Activated naive CD8-positive, alpha-beta T cell treated with anti-CD3 and anti-CD28 coated beads, Interleukin-2, amount 50 U/mL, for 16 hours (primary cell): ENCODE results near the gene THOC6.
"Not testable (repeated sequence)": the region's sequence is repeated elsewhere in the genome, so short reads cannot be mapped to it uniquely, and the experiment has no call there.

Experiments used
- DNase-seq: peaks from one replicate; pipeline ENCODE4 v3.0.0-alpha.2; 2020; ENCODE audit warnings: low read depth, low spot score

Gene THOC6

DNA sequence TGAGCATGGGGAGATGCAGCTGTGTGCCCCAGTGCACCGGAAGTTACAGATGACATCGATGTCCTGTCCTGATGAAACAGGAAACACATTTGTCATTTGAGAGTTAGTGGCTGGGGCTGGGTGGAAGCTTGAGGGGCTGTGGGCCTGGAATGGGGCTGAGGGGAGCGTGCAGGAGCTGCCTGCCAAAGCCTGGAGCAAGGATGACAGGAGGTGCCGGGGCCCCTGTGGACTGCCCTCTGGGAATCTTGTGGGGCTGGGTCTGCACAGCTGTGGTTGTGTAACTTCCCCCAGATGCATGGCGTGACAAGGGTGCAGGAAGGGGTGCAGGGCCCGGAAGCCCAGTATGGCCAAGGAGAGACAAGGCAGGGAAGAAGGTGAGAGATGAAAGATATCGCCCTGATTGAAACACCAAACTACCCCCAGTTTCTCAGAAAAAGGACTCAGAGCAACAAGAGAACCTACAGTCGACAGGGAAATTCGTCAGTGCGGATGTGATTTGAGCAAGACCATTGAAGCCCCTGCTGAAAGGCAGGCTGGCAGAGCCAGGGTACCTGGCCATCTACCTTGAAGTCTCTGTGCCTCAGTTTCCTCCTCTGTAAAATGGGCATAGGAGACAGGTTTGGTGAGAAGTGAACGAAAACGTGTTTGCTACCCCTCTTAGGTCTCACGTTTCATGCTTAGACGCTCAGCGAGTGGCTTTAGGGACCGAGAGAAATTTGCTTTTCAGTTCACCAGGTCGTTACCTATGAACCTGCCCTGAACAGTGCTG, 31.3 kb downstream of the THOC6 start:
- no peak for DNase-seq

DNA sequence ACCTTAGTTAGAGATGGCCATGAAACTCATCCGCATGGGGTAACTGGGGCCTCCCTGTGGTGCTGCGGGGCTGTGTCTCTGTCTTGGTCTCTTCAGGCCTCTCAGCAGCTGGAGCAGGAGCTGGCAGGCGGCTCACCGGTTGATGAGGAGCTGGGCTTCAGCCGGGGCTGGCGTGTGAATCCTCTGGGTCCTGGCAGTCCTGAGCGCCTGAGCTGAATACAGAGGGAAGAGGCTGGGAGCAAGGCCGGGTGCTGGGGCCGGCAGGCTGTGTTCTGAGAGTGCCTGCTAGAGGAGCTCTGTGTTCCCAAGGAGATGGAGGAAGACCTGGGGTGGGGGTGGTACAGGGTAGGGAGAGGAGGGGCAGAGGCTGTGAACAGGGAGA, 31.9 kb downstream of the THOC6 start:
- DNase-seq, result not testable (repeated sequence)

DNA sequence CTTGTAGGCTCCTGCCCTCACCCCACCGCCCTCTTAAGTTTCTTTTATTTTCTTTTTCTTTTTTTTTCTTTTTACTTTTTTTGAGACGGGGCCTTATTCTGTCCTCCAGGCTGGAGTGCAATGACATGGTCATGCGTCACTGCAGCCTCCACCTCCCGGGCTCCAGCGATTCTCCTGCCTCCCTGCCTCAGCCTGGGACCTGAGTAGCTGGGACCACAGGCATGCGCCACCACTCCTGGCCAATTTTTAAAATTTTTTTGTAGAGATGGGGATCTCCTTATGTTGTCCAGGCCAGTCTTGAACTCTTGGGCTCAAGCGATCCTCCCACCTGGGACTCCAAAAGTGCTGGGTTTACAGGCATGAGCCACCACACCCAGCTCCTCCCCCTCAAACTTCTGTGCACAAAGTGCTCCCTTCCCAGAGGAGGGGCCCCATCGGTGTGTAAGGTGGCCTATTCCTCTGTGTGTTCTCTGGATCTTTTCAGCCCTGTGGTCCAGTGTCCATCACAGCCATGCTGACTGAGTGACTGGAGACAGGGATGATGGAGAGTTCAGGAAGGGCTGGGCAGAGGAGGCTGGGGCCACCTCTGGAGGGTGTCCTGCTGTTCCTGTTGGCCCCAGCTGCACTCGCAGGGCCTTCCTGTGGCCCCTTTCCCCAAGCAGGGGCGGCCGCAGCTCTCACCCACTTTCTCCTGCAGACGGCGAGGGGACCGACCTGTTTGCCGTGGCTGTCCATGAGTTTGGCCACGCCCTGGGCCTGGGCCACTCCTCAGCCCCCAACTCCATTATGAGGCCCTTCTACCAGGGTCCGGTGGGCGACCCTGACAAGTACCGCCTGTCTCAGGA, 32.7 kb downstream of the THOC6 start:
- DNase-seq, result no peak

DNA sequence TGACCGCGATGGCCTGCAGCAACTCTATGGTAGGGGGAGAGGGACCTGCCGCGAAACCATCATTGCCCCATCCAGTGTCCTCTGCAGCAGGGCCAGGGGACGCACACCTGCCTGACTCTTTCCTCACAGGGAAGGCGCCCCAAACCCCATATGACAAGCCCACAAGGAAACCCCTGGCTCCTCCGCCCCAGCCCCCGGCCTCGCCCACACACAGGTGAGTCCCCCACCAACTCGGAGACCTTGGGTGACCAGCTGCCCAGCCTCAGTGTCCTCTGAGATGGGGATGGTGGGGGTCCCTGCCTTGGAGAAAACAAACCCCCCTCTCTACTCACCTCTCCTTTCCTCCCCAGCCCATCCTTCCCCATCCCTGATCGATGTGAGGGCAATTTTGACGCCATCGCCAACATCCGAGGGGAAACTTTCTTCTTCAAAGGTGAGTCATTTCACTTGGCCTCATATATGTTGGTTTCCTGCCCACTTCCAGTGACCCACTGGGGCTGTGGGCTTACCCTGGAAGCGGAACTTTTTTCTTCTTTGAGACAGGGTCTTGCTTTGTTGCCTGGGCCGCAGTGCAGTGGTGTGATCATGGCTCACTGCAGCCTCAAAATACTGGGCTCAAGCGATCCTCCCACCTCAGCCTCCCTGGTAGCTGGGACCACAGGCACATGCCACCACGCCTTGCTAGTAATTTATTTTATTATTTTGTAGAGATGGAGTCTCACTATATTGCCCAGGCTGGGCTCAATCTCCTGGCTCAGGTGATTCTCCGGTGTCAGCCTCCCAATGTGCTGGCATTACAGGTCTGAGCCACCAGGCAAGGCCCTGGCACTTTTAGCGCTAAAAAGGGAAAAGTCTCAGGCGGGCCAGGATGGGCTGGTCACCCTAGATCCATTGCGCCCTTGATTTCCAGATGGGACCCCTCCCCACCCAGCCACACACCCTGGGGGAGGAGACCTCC, 33.6 kb downstream of the THOC6 start:
- no peak for DNase-seq

DNA sequence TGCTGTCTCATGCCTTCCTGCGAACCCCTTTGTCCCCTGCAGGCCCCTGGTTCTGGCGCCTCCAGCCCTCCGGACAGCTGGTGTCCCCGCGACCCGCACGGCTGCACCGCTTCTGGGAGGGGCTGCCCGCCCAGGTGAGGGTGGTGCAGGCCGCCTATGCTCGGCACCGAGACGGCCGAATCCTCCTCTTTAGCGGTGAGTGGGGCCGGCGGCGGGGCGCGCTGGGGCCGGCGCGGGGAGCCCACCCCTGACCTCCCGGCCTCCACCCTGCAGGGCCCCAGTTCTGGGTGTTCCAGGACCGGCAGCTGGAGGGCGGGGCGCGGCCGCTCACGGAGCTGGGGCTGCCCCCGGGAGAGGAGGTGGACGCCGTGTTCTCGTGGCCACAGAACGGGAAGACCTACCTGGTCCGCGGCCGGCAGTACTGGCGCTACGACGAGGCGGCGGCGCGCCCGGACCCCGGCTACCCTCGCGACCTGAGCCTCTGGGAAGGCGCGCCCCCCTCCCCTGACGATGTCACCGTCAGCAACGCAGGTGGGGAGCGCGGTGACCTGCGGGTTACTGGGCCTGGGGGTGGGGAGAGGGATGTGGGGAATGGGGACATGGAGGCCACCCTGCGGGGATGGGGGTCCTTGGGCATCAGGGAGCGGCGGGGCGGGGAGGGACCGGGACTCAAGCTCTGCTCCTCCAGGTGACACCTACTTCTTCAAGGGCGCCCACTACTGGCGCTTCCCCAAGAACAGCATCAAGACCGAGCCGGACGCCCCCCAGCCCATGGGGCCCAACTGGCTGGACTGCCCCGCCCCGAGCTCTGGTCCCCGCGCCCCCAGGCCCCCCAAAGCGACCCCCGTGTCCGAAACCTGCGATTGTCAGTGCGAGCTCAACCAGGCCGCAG, 34.5 kb downstream of the THOC6 start:
- DNase-seq, result no peak

DNA sequence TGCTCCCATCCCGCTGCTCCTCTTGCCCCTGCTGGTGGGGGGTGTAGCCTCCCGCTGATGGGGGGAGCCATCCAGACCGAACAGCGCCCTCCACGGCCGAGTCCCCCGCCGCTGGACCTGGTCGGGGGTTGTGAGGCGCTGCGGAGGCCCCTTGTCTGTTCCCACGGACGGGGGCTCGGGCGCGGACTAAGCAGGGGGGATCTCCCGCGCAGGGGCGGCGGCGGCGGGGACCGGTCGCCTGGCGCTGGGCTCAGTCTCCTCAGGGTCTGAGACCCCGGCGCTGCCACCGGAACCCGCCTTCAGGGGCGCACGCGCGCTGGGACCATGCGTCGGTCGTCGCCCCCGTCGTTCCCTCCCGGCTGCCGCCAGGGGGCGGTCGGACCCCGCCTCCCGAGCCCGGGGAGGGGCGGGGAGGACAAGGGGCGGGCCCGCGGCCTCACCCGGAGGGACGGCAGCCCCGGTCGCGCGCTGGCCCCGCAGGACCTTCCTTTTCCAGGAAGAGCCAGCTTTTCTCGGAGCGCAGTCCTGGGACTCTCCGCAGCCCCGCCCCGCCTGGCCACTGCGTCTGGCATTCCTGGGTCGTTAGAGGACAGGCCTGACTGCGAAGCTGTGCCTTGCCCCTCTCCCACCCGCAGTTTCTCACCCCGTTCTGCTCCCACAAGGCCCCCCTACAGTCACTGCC, 35.3 kb downstream of the THOC6 start:
- DNase-seq, result peak; percentile 76

DNA sequence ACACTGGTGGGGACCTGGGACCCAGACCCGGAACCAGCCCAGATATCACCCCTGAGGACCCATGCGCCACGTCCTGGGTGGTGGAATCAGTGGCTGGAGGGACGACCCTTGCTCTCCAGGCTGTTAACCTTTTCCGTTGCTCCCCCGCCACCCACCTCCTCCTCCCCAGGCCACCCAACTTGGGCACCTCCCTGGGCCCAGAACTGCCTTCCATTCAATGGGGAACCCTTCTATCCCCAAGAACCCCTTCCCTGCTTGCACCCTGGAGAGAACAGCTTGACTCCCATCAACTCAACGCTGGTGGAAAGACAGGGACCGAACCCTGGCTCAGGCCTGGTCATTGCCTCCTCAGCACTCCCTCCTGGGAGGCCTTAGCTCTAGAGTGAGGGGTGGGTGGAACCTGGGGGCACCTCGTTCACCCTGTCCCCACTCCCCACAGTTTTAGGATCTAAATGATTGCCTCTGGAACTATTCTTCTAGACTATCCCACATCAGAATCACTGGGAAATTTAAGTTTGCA, 35.9 kb downstream of the THOC6 start:
- no peak for DNase-seq

DNA sequence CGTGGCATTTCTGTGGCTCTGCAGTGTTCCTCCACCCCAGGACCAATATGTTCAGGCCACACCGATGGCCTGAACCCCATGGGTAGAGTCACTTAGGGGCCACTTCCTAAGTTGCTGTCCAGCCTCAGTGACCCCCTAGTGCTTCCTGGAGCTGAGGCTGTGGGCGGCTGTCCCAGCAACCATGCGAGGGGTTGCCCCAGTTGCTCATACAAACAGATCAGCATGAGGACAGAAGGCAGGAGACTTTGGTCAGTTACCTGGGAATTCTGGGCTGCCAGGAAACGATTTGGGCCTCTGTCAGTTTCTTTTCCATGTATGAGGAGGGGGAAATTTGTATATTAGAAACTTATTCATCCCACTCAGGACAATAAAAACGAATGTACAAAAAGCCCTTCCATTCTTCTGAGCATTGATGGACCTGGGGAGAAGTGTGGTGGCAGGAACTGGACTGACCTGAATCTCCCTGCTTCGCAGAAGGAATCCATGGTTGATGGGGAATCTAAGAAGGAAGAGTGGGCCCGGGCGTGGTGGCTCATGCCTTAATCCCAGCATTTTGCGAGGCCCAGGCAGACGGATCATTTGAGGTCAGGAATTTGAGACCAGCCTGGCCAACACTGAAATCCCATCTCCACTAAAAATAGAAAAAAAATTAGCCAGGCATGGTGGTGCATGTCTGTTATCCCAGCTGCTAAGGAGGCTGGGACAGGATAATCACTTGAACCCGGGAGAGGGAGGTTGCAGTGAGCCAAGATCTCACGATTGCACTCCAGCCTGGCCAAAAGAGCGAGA, 36.7 kb downstream of the THOC6 start:
- no peak for DNase-seq

DNA sequence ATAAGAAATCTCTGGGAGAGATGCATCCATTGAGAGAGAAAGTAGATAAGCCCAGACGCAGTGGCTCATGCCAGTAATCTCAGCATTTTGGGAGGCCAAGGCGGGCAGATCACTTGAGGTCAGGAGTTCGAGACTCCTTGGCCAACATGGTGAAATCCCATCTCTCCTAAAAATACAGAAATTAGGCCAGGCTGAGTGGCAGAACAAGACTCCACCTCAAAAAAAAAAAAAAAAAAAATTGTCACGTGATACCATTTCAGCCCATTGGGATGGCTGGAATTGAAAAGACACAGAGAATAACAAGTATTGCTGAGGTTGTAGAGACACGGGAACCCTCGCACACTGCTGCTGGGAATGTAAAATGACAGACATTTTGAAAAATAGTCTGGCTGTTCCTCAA, 38.7 kb downstream of the THOC6 start:
- no peak for DNase-seq

DNA sequence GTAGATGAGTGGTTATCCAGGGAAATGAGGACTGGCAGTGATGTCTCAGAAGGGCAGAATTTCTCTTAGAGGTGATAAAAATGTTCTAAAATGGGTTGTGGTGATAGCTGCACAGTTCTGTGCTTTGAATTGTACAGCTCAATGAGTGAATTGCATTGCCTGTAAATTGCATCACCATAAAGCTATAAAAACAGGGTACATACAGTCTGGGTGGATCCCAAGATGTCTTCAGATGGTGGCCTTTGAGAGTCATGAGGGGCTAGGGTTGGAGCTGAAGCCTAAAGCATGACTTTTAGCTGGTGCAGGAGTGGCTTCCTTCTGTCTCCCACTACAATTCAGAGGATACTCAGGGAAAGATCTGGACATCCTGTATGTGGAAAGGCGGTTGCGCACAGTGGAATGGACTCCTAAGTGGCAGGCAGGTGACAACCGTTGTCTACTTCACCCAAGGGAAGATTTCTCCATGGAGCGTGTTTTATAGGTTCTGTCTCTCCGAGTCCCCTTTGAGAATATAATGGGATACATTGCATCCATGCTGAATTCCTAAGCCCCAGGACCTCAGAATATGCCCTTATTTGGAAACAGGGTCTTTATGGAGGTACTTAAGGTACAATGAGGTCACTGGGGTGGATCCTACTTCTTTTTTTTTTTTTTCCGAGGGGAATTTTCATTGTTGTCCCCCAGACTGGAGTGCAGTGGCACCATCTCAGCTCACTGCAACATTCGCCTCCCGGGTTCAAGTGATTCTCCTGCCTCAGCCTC, 40.0 kb downstream of the THOC6 start:
- DNase-seq, result no peak

DNA sequence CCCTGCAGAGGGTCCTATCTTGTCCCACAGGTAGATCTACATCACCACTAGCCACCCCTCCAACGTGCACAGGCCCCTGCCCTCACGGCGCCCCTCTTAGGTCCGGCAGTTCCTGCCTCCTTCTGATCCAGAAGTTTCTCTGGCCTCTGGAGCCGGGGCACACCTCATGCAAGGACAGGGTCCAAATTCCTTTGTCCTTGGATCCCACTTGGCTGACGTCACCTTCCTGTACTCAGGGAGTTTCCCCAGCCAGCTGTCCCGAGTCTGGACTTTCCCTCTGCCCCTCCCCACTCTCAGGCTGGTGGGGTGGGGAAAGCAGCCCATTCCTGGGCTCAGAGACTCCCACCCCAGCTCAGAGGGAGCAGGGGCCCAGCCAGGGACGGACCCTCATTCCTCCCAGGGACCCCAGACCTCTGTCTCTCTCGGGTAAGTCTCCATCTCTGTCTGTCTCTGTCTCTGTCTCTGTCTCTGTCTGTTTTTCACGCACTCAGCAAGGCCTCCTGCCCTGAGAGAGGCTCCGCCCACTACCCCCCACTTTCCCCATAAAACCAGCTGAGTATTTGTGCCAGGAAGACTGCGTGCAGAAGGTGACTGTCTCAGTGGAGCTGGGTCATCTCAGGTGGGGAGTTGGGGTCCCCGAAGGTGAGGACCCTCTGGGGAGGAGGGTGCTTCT, 41.4 kb downstream of the THOC6 start, which contains the start of gene IL32:
TSS of gene IL32 (plus strand) at position 572 of the 673 bp plus-strand sequence. CDS start 172 bp downstream, outside the sequence.
- peak; percentile 43 for DNase-seq

DNA sequence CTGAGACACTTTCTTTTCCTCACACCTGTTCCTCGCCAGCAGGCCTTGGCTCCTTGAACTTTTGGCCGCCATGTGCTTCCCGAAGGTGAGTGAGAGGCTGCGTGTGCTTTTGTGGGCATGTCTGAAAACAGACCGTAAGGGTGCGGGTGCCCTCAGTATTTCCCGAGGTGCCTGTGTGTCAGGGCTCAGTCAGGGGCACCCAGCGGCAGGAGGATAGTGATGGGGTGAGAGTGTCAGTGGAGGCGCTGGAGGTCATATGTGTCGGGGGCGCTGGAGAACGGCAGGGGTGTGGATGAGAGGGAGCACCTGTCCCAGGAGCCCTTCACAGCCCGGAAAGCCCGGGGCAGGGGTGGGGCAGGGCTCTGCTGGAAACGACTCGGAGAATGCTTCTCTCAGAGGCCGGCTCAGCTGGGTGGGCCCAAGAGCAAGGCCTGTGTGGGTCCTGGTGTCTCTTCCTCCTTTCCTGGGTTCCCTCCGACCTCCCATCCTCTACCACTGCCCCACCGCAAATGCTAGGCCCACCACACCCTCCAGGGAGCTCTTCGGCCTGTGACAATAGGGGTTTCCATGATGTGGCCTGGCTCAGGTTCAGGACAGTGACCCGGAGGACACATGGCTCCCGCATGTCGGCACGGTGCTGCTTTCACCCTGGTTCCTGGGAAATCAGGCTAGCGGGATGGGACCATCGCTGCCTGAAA, 42.1 kb downstream of the THOC6 start:
- DNase-seq, result no peak

DNA sequence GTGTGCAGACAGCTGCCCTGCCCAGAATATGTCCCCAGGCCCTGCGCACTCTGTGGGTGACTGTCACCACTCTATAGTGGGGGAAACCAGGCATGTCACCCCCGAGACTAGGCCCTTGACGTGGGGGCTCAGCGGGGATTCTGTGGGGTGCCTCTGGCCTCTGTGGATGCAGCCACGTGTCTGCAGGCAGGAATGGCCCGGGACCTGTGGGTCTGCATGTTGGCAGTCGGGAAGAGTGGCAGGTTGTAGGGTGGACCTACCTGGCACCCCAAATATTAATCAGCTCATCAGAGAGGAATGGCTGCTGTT, 42.6 kb downstream of the THOC6 start:
- DNase-seq, result no peak

DNA sequence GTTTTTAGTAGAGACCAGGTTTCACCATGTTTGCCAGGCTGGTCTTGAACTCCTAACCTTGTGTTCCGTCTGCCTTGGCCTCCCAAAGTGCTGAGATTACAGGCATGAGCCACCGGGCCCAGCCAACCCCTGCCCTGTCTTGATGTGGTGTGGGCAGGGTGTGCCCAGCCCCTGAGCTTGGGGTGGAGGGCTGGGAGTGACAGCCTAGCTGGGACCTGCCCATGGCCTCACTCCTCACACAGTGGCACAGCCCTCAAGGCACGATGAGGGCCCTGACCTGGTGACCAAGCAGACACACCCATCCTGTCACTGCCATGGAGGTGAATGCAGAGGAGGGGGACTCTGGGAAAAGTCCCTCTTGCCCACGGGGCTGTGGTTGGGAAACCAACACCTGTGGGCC, 44.7 kb downstream of the THOC6 start:
- no peak for DNase-seq

DNA sequence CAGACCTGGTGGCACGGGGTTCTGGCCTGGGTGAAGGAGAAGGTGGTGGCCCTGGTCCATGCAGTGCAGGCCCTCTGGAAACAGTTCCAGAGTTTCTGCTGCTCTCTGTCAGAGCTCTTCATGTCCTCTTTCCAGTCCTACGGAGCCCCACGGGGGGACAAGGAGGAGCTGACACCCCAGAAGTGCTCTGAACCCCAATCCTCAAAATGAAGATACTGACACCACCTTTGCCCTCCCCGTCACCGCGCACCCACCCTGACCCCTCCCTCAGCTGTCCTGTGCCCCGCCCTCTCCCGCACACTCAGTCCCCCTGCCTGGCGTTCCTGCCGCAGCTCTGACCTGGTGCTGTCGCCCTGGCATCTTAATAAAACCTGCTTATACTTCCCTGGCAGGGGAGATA, 45.3 kb downstream of the THOC6 start:
- not testable (repeated sequence) for DNase-seq

DNA sequence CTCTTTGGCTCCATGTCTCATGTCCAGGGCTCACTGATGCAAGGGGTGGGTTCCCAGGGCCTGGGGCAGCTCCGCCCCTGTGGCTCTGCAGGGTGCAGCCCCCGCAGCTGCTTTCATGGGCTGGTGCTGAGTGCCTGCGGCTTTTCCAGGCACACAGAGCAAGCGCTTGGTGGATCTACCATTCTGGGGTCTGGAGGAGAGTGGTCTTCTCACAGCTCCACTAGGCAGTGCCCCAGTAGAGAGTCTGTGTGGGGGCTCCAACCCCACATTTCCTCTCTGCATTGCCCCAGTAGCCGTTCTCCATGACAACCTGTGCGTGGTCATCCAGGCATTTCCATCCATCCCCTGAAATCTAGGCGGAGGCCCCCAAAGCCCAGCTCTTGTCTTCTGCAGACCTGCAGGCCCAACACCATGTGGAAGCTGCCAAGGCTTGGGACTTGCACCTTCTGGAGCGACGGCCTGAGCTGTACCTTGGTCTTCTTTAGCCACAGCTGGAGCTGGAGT, 46.8 kb downstream of the THOC6 start:
- DNase-seq, result no peak

DNA sequence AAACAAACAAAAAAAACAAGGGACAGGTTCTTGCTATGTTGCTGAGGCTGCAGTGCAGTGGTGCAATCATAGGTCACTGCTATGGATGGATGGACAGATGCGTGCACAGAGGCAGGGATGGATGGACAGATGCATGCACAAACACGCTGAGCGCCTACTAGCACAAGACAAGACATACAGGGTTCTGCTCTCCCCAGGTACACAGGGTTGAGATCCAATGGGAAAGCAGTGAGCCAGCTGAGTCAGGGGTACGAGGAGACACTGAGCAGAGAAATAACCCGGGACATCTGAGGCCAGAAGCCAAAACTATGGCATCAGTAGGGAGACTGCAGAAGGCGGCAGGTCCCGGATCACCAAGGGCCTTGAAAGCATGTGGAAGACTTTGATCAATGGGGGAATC, 47.8 kb downstream of the THOC6 start:
- no peak for DNase-seq
